Activated CD4-positive, alpha-beta T cell treated with anti-CD3 and anti-CD28 coated beads, Interleukin-2, amount 10 ng/mL, durations not matched to agents 7 days and 5 days (primary cell): Measurements from ENCODE around the gene TTYH2. TPM values are rescaled to one million over a fixed set of nuclear protein-coding genes. Genes with fewer than 3 reads are reported as not detected.
"Not testable (repeated sequence)": the region's sequence is repeated elsewhere in the genome, so short reads cannot be mapped to it uniquely, and the experiment has no call there.

Source experiments
- CTCF ChIA-PET: fragments of 350-600 bp; sonication (Branson Sonifier 250); formaldehyde crosslinking; loops from one replicate; lab custom pipeline; 2021; ENCODE audit warnings: antibody characterized with exemption; lab: Charles Lee
- POLR2A ChIA-PET: fragments of 350-600 bp; sonication (Branson Sonifier 250); formaldehyde crosslinking; loops from one replicate; lab custom pipeline; 2021; ENCODE audit warnings: antibody characterized with exemption; lab: Charles Lee
- DNase-seq: peaks from one replicate; pipeline ENCODE4 v3.0.0-alpha.2; 2020
- H3K27ac Mint-ChIP-seq: one replicate; pipeline ENCODE4 v1.8.0; 2021; ENCODE audit warnings: mild to moderate bottlenecking, moderate library complexity, mixed read lengths
- H3K27me3 Mint-ChIP-seq: one replicate; pipeline ENCODE4 v1.8.0; 2021; ENCODE audit warnings: mixed read lengths
- H3K36me3 Mint-ChIP-seq: one replicate; pipeline ENCODE4 v1.8.0; 2021; ENCODE audit warnings: low read depth, mixed read lengths
- H3K4me1 Mint-ChIP-seq: one replicate; pipeline ENCODE4 v1.8.0; 2021; ENCODE audit warnings: mixed read lengths
- H3K4me3 Mint-ChIP-seq: one replicate; pipeline ENCODE4 v1.8.0; 2021; ENCODE audit warnings: mild to moderate bottlenecking, moderate library complexity, mixed read lengths
- H3K9me3 Mint-ChIP-seq: one replicate; pipeline ENCODE4 v1.8.0; 2021; ENCODE audit warnings: mixed read lengths
- total RNA-seq, 2 experiments: library from RNA; stranded (reverse); gene quantifications; one replicate each; pipeline ENCODE4 v1.2.3, GENCODE V29; 2021

TTYH2 gene
- total RNA-seq, 2 experiments from 2014 or later, result 10.2 to 11.9 TPM

DNA sequence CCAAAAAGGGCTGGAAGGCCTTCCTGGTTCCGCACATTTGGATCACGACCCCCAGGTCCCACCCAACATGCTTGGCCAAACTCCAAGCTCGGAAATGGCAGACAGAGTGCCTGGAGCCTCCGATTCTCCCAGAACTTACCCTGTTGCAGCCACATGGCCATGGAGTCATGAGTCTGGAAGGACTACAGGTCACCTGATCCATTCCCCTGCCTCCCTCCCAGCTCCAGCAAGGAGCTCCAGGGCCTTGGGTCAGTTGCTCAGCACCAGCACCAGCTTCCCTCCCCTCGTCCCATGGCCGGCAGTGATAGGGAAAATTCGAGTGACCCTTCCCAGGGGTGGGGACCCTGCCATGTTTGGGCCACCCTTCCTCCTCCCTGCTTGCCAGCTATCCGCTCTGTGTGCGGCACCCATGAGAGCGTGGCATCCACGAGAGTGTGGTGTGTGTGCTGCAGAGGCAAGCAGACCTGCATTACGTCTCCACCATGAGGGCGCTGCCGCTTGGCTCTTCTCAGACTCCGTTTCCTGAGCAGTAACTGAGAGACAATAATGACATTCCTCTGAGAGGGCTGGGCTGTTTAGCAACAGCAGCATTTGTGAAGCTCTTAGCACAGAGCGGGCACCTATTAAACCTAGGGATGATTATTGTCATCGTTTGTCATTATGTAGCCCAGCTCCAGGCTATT, 31.2 kb upstream of the TTYH2 start:
- ChIA-PET CTCF (interaction anchor here (0.6 to 1.0 kb wide), 2 partner anchors 10 to 66 kb away, joined by 3 read pairs; no protein-coding TSS in a partner anchor), POLR2A (no interaction called here)
- Mint-ChIP-seq H3K9me3 (no peaks in the 10 kb centered on the region), H3K27me3 (no peaks in the 10 kb centered on the region), H3K4me1 (no peaks in the 10 kb centered on the region), H3K27ac (no peak overlapping the region), H3K4me3 (no peak overlapping the region), H3K36me3 (no peaks in the 10 kb centered on the region)
- no peak for DNase-seq

DNA sequence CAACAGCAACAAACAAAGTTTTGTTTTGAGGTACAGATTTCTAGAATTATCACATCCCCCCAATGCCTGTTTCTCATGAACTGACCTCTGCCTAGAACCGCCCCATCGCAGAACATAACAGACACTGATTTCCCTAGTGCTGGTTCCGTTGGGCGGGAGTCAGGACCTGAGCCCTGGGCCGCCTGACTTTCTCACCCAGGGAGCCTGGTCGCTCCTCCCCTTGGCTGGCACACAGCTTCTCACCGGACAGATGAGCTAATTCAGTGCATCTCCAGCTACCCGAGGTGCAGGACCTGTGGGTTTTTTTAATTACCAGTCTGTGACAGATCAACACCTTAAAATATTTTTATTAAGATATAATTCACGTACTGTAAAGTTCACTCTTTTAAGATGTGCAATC, 30.0 kb upstream of the TTYH2 start:
- no peaks in the 10 kb centered on the region for H3K36me3 Mint-ChIP-seq
- ChIA-PET CTCF (no interaction called here), POLR2A (no interaction called here)
- no peak overlapping the region for H3K4me3 Mint-ChIP-seq
- H3K9me3 Mint-ChIP-seq, result no peaks in the 10 kb centered on the region
- H3K4me1 Mint-ChIP-seq, result no peaks in the 10 kb centered on the region
- DNase-seq, result no peak
- H3K27me3 Mint-ChIP-seq, result no peaks in the 10 kb centered on the region
- no peak overlapping the region for H3K27ac Mint-ChIP-seq

DNA sequence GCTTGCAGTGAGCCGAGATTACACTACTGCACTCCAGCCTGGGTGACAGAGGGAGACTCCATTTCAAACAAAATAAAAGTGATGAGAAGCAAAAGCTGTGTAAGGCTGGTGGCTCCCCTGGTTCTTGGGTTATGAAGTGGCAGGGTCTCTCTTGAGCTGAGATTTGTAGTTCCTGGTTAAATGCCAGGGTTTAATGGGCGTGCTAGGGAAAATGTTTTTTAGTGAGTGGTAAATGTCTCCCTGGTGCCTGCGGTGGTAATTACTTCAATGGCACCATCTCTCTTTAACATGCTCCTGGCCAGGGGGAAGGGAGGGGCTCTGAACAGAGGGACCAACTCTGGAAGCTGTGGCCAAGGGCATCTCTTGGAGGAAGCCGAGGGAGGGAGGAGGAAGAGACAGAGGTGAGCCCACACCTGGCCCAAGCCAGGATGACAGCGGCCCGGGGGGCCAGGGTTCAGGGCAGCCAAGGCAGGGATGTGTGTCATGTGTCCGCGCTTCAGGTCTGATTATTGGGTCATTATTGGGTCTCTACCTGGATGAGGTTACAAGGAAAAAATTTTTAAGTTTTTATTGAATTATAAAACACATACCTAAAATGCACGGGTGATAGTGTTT, 27.7 kb upstream of the TTYH2 start:
- CTCF ChIA-PET, result no interaction called here
- no peak for DNase-seq
- no peaks in the 10 kb centered on the region for H3K27me3 Mint-ChIP-seq

DNA sequence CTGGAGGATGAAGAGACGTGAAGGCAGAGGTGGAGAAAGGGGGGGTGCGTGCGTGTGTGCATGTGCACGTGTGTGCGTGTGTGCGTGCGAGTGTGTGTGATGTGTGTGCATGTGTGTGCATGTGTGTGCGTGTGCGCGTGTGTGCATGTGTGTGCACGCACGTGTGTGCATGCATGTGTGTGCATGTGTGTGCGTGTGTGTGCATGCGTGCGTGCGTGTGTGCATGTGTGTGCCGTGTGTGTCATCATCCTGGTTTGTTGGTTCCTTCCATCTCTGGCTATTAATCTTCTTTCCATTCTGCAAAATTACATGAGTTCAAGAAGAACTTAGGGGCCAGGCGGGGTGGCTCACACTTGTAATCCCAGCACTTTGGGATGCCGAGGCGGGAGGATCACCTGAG, 26.9 kb upstream of the TTYH2 start:
- no peaks in the 10 kb centered on the region for H3K36me3 Mint-ChIP-seq
- no peak overlapping the region for H3K4me3 Mint-ChIP-seq
- ChIA-PET CTCF (no interaction called here), POLR2A (no interaction called here)
- H3K27ac Mint-ChIP-seq, result no peak overlapping the region
- H3K4me1 Mint-ChIP-seq, result no peaks in the 10 kb centered on the region
- H3K9me3 Mint-ChIP-seq, result peaks cover 3% of the 10 kb centered on the region
- DNase-seq, result no peak
- no peaks in the 10 kb centered on the region for H3K27me3 Mint-ChIP-seq

More for the DNA sequence above, 27.7 kb upstream of the TTYH2 start:
- no peak overlapping the region for H3K4me3 Mint-ChIP-seq
- no peaks in the 10 kb centered on the region for H3K4me1 Mint-ChIP-seq
- H3K27ac Mint-ChIP-seq, result no peak overlapping the region
- H3K9me3 Mint-ChIP-seq, result peaks cover 3% of the 10 kb centered on the region
- no peaks in the 10 kb centered on the region for H3K36me3 Mint-ChIP-seq
- POLR2A ChIA-PET, result no interaction called here

DNA sequence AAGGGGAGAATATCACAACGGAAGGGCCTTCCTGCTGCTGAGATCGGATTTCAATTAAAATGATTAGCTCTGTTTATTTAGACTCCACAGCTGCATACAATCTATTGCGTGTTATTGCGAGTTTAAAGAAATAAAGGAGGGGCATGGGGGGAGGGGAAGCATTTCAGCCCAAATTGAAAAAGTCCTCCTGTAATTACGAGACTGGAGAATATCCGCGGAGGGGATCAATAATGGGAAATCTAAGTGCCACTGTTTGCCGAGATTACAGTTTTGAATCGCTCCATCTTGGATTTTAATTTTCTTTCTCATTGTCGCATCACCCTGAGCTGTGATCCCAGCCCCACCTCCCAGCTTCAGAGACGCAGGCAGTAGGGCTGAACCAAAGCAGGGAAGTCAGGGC, 25.6 kb upstream of the TTYH2 start:
- CTCF ChIA-PET, result interaction anchor here (0.6 to 0.9 kb wide), 2 partner anchors 10 to 12 kb away, joined by 3 to 4 read pairs; no protein-coding TSS in a partner anchor
- Mint-ChIP-seq H3K27ac (no peak overlapping the region), H3K4me1 (no peaks in the 10 kb centered on the region), H3K36me3 (no peaks in the 10 kb centered on the region), H3K4me3 (no peak overlapping the region), H3K27me3 (no peaks in the 10 kb centered on the region), H3K9me3 (peaks cover 3% of the 10 kb centered on the region)
- POLR2A ChIA-PET, result no interaction called here
- no peak for DNase-seq

DNA sequence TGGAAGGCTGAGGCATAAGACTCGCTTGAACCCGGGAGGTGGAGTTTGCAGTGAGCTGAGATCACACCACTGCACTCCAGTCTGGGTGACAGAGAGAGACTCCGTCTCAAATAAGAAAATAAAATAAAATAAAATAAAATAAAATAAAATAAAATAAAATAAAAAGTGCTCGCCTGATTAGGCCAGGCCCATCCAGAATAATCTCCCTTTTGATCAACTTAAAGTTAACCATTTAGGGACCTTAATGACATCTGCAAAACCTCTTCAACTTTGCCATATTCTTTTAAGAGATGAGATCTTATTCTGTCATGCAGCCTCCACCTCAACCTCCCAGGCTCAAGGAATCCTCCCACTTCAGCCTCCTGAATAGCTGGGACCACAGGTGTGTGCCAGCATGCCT, 24.7 kb upstream of the TTYH2 start:
- H3K4me1 Mint-ChIP-seq, H3K27ac Mint-ChIP-seq, DNase-seq, H3K9me3 Mint-ChIP-seq, H3K4me3 Mint-ChIP-seq, POLR2A ChIA-PET, CTCF ChIA-PET, H3K36me3 Mint-ChIP-seq, H3K27me3 Mint-ChIP-seq: not testable (repeated sequence)

DNA sequence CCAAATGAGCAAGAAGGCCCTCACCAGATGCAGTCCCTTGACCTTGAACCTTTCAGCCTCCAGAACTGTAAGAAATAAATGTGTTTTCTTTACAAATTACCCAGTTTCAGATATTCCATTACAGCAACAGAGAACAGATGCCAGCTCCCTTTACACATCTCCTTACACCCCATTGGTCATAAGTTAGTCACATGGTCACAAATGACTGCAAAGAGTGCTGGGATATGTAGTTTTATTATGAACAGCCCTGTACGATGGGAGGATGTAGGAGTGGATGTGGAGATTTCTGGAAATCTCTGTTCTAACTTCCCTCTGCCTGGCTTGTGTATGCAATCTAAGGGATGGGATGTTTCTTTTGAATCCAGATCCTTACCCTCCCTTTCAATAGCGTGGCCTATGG, 23.2 kb upstream of the TTYH2 start:
- Mint-ChIP-seq H3K27ac (no peak overlapping the region), H3K9me3 (peaks cover 3% of the 10 kb centered on the region), H3K27me3 (peaks cover 1% of the 10 kb centered on the region), H3K4me1 (peaks cover 5% of the 10 kb centered on the region), H3K36me3 (no peaks in the 10 kb centered on the region), H3K4me3 (no peak overlapping the region)
- POLR2A ChIA-PET, result no interaction called here
- CTCF ChIA-PET, result interaction anchor here (1.1 to 2.0 kb wide), 3 partner anchors 10 to 14 kb away, joined by 3 to 12 read pairs (median 4); no protein-coding TSS in a partner anchor
- no peak for DNase-seq

DNA sequence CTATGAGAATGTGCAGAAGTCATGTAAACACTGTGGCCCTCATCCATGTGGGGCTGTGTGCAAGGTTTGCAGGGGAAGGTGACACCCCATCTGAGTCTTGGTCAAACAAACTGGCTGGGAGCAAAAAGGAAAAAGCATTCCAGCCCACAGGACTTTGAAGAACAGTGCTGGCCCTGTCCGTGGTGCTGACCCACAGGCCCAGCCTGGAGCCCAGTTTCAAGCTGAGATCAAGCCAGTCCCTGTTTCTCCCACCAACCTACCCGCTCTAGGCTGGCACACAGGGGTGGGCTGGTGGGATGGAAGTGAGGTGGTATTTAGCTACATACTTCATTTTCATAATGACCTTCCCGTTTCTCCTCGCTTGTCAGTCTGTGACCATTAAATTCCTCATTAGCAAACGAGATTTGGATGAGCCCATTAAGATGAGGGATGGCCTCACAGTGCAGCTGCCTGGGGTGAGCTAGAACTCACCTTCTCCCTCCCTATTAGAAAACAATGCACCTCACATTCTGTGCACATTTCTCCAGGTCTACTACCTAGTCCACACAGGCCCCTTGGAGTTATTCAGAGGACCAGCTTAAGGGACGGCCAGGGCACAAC, 22.5 kb upstream of the TTYH2 start:
- no peak for DNase-seq
- peaks cover 3% of the 10 kb centered on the region for H3K9me3 Mint-ChIP-seq
- no peak overlapping the region for H3K27ac Mint-ChIP-seq
- ChIA-PET CTCF (interaction anchor here (0.9 to 2.0 kb wide), 2 partner anchors 9 to 31 kb away, joined by 3 to 12 read pairs; no protein-coding TSS in a partner anchor), POLR2A (no interaction called here)
- H3K4me1 Mint-ChIP-seq, result peaks cover 5% of the 10 kb centered on the region
- no peak overlapping the region for H3K4me3 Mint-ChIP-seq
- peaks cover 4% of the 10 kb centered on the region for H3K27me3 Mint-ChIP-seq
- no peaks in the 10 kb centered on the region for H3K36me3 Mint-ChIP-seq

DNA sequence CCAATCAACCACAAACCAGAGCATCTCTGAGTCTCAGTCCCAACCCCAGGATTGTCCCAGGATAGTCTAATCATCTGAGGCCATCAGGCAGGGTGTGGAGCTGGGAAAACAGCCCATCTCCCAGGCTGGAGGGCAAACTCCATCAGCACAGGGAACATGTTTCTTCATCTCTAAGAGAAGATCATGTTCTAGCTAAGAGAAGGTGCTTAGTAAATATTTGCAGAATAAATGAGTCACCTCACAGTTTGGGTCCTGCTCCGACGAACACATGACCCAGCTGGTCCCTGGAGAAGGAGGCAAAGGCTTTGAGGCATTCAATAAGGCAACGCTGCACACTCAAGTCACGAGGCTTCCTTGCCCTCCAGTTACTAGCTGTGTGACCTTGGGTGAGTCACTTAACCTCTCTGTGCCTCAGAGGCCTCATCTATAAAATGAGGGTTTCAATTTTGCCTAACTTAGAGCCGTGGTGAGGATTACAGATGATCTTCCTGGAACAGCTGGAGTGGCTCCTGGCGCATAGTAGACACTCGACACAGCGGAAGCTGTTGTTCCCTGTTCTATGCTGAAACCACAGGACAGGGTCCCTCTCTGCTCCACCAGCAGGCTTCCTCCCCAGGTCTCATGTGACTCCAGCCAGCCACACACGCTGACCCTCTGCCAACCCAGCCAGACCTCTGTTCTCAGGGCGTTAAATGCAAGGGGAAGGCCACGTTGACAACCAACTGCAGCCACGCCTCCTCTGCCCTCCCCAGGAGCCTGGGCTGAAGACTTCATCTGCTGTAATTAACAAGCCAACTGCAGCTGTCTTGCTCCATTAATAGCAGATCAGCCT, 20.2 kb upstream of the TTYH2 start:
- H3K4me1 Mint-ChIP-seq, result peaks cover 5% of the 10 kb centered on the region
- peaks cover 3% of the 10 kb centered on the region for H3K9me3 Mint-ChIP-seq
- no peak overlapping the region for H3K27ac Mint-ChIP-seq
- no peak overlapping the region for H3K4me3 Mint-ChIP-seq
- POLR2A ChIA-PET, result no interaction called here
- peaks cover 4% of the 10 kb centered on the region for H3K27me3 Mint-ChIP-seq
- DNase-seq, result no peak
- no peaks in the 10 kb centered on the region for H3K36me3 Mint-ChIP-seq
- CTCF ChIA-PET, result interaction anchor here (0.7 to 1.8 kb wide), 3 partner anchors 10 to 139 kb away, joined by 3 to 9 read pairs (median 3); partner anchors contain the start of gene RPL38

DNA sequence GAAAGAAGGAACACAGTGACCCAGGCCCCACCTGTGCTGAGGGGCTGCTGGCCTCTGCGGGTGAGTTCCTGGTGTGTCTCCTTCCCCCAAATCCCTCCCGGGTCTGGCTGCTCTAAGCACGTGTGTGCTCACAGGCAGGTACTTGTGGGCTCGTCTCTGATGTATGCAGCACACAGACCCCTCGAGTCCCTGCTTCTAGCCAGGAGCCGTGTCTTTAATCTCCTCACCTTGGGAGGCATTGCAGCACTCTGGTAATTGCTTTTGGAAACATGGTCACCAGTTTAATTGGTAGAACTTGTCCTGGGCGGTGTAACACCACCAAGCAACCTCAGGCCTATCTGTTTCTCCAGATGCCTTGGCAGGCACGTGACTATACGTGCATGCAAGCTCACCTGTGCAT, 18.7 kb upstream of the TTYH2 start:
- H3K27ac Mint-ChIP-seq, result peak overlapping the region; percentile 70
- peaks cover 6% of the 10 kb centered on the region for H3K27me3 Mint-ChIP-seq
- H3K4me1 Mint-ChIP-seq, result peaks cover 13% of the 10 kb centered on the region
- H3K9me3 Mint-ChIP-seq, result peaks cover 3% of the 10 kb centered on the region
- no peak overlapping the region for H3K4me3 Mint-ChIP-seq
- ChIA-PET POLR2A (no interaction called here), CTCF (no interaction called here)
- no peak for DNase-seq
- H3K36me3 Mint-ChIP-seq, result no peaks in the 10 kb centered on the region

DNA sequence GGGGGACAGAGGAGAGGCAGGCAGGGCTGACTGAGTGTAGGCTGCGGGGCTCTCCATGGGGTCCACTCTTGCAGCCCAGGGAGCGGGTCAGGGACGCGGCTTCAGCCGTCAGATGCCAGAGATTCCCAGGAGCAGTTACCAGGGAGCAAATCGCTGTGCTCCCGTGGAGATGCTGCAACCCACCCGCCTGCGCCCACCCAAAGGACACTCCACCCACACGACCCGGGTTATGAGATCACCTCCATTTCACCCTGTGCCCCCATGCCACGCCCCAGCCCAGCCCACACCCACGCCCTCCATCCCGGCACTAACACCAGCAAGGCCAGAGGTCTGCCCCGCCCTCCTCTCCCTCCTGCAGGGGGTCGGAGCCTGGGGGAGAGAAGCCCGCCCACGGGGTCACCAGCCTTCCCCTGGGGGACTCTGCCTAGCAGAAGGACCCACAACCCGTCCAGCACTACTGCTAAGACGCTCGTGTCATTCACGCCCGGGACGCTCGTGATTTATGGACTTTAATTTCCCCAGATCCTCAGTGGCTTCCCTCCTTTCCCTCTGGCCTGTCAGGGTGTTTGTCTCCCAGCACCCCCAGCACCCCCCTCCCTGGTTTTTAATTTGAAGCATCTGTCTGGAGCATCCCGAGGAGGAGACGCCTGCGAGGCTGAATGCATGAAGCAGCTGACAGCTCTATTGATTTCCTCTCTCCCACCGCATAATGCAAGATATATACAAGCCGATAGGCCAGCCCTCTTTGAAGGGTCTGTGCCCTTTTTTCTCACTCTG, 16.6 kb upstream of the TTYH2 start:
- H3K27ac Mint-ChIP-seq, result peak overlapping the region; percentile 31
- ChIA-PET POLR2A (no interaction called here), CTCF (no interaction called here)

DNA sequence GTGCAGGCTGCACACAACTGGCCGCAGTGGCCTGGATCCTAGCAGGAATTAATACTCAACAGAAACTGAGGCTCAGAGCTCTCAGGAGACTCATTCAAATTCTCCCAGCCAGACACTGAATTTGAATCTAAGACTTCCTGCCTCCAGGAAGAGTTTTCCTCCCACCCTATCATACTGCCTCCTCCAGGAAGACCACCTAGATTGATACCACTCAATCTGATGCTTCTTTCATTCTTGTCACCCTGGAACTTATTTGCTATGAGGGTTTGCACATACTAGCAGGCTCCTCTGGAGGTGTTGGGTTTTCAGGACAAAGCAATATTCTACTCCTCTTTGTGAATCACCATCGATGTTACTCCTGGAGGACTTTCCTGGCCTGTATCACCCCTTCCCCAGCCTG, 15.6 kb upstream of the TTYH2 start:
- no peak overlapping the region for H3K4me3 Mint-ChIP-seq
- H3K36me3 Mint-ChIP-seq, result no peaks in the 10 kb centered on the region
- peaks cover 12% of the 10 kb centered on the region for H3K27me3 Mint-ChIP-seq
- POLR2A ChIA-PET, result no interaction called here
- peaks cover 14% of the 10 kb centered on the region for H3K4me1 Mint-ChIP-seq
- H3K27ac Mint-ChIP-seq, result no peak overlapping the region
- DNase-seq, result no peak
- CTCF ChIA-PET, result no interaction called here
- no peaks in the 10 kb centered on the region for H3K9me3 Mint-ChIP-seq

More for the DNA sequence above, 16.6 kb upstream of the TTYH2 start:
- H3K9me3 Mint-ChIP-seq, result no peaks in the 10 kb centered on the region
- H3K27me3 Mint-ChIP-seq, result peaks cover 12% of the 10 kb centered on the region
- H3K4me3 Mint-ChIP-seq, result no peak overlapping the region
- DNase-seq, result no peak
- peaks cover 14% of the 10 kb centered on the region for H3K4me1 Mint-ChIP-seq
- H3K36me3 Mint-ChIP-seq, result no peaks in the 10 kb centered on the region
